ENCODE results near the gene EHMT1. TPM values are rescaled to one million over a fixed set of nuclear protein-coding genes. Genes with fewer than 3 reads are reported as not detected.

Gene EHMT1
- total and polyA plus RNA-seq, 2 of the 8 experiments (the other 6 are each of a cell fraction or from before 2014, with no cell fraction given), result 95.7 to 163 TPM

DNA sequence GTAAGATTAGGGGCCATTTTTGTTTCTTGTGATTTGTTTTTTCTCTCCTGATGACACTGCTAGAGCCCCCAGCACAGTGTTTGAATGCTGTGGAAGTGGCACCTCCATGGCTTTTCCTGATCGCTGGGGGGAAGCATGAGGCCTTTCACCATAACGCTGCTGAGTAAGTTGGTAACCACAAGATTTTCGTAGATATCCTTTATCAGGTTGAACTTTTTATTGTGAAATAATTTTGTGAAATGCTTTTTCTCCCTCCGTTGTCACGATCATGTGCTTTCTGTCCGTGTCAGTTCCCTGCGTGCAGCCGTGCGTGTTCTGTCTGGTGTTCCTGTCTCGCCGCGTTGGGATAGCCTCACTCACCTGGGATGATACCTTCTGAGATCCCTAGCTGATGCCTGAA is 59.4 kb downstream of the EHMT1 start:
- WGBS, 2 experiments (ENCODE audit: extremely low coverage in 1 of 2, insufficient coverage in 1 of 2, insufficient read length in 1 of 2, insufficient replicate concordance in 2 of 2, low coverage in 1 of 2, low lambda C conversion rate in 2 of 2, missing lambda C conversion rate in 1 of 2), result 91% methylated on average over 12 of the region's 12 CpGs; no CpG with 5 or more reads in 1 of the 2 experiments
- Histone ChIP-seq H4K20me1 (replicated peaks in 1 of 2; ENCODE audit: control insufficient read depth in 1 of 2, insufficient read depth in 2 of 2, low read length in 2 of 2) (peaks cover 4 to 9% of the 10 kb centered on the region in 2 experiments), H3K23me2 (ENCODE audit: low read depth, low read length) (no peaks in the 10 kb centered on the region)

More for the DNA sequence above, 59.4 kb downstream of the EHMT1 start:
- Histone ChIP-seq H4K5ac (ENCODE audit: insufficient read length, low read depth, low read length) (peak overlapping the region; percentile 8), H2BK15ac (ENCODE audit: low read length) (0 out of 2 replicates have a peak overlapping the region, but pooled peaks have one; percentile 81), H2AFZ (ENCODE audit: low read length) (no peak overlapping the region), H3K23ac (ENCODE audit: insufficient read length) (no peak overlapping the region), H3K56ac (replicated peaks; ENCODE audit: insufficient read length, low read depth, low read length) (no peak overlapping the region), H3K9ac (replicated peaks in 1 of 4; ENCODE audit: extremely low read depth in 1 of 4, low read depth in 3 of 4, low read length in 3 of 4) (no peak overlapping the region), H3K36me3 (ENCODE audit: control insufficient read depth in 2 of 4, insufficient read depth in 4 of 4, low read length in 3 of 4) (peaks cover 0 to 6% (median 0%) of the 10 kb centered on the region in 4 experiments; a peak in 1 of 8 replicates), H3K27ac (ENCODE audit: low read depth, low read length) (no peak overlapping the region; the same call in 1 of the 2 replicates), H3K4me3 (ENCODE audit: extremely low read depth in 1 of 4, insufficient read depth in 2 of 4, low read depth in 3 of 4, low read length in 4 of 4) (no peak overlapping the region), H2BK20ac (ENCODE audit: low read length) (peak overlapping the region; percentile 98; the same call in 1 of the 2 replicates), H2BK120ac (replicated peaks; ENCODE audit: low read depth, low read length) (peak overlapping the region; percentile 7), H3K4ac (replicated peaks; ENCODE audit: insufficient read length, low read depth, low read length) (no peak overlapping the region), H3K18ac (ENCODE audit: extremely low read depth, low read length) (peak overlapping the region; percentile 78), H3K9me3 (ENCODE audit: insufficient read depth in 2 of 2, low read depth in 1 of 2, low read length in 1 of 2) (no peaks in the 10 kb centered on the region), H4K91ac (replicated peaks; ENCODE audit: insufficient read length, low read length) (no peak overlapping the region), H2BK5ac (ENCODE audit: low read depth, low read length) (peak overlapping the region; percentile 86; the same call in 1 of the 2 replicates), H3K27me3 (replicated peaks in 1 of 4; ENCODE audit: control insufficient read depth in 3 of 4, extremely low read depth in 1 of 4, insufficient read depth in 3 of 4, low read length in 3 of 4) (no peaks in the 10 kb centered on the region), H2AK5ac (ENCODE audit: low read depth, low read length) (peak overlapping the region; percentile 96), H2BK12ac (ENCODE audit: low read depth, low read length) (peak overlapping the region; percentile 99), H3K4me2 (ENCODE audit: insufficient read depth in 1 of 2, low read depth in 2 of 2, low read length in 2 of 2) (no peak overlapping the region; a peak in 1 of 4 replicates), H4K8ac (ENCODE audit: extremely low read depth, insufficient read depth, low read length) (no peak overlapping the region), H3K14ac (ENCODE audit: insufficient read length) (no peak overlapping the region), H3K79me1 (ENCODE audit: low read depth, low read length) (peaks cover 8% of the 10 kb centered on the region), H3K79me2 (ENCODE audit: control insufficient read depth in 1 of 2, insufficient read depth in 2 of 2, low read length in 2 of 2) (peaks cover 19 to 71% of the 10 kb centered on the region in 2 experiments), H3K4me1 (replicated peaks in 1 of 4; ENCODE audit: control insufficient read depth in 3 of 4, insufficient read depth in 4 of 4, low read length in 3 of 4) (peaks cover 26 to 53% (median 42%) of the 10 kb centered on the region in 4 experiments)
- TF ChIP-seq, protein P1, sequence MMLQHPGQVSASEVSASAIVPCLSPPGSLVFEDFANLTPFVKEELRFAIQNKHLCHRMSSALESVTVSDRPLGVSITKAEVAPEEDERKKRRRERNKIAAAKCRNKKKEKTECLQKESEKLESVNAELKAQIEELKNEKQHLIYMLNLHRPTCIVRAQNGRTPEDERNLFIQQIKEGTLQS (IDR thresholded peaks at IDR 0.05; ENCODE audit: insufficient read depth, low read depth, low read length), result no peak
- TF ChIP-seq SIN3A (conservative IDR thresholded peaks at IDR 0.05 in 1 of 2, IDR thresholded peaks at IDR 0.05 in 1 of 2; ENCODE audit: low read depth in 1 of 2, low read length in 2 of 2) (no peak), TAF1 (IDR thresholded peaks at IDR 0.05; ENCODE audit: low read depth, low read length) (no peak), NANOG (IDR thresholded peaks at IDR 0.05; ENCODE audit: insufficient read depth, low read depth, low read length, poor library complexity, severe bottlenecking) (no peak), KDM5A (IDR thresholded peaks at IDR 0.05; ENCODE audit: low read length) (no peak), SP2 (IDR thresholded peaks at IDR 0.05; ENCODE audit: low read length) (no peak), NRF1 (IDR thresholded peaks at IDR 0.05; ENCODE audit: low read depth, low read length) (no peak), SP4 (IDR thresholded peaks at IDR 0.05; ENCODE audit: low read length) (no peak), KDM1A (IDR thresholded peaks at IDR 0.05; ENCODE audit: borderline replicate concordance, low read length) (no peak), SRF (IDR thresholded peaks at IDR 0.05; ENCODE audit: low read depth, low read length) (no peak)
- TF ChIP-seq, protein P2, sequence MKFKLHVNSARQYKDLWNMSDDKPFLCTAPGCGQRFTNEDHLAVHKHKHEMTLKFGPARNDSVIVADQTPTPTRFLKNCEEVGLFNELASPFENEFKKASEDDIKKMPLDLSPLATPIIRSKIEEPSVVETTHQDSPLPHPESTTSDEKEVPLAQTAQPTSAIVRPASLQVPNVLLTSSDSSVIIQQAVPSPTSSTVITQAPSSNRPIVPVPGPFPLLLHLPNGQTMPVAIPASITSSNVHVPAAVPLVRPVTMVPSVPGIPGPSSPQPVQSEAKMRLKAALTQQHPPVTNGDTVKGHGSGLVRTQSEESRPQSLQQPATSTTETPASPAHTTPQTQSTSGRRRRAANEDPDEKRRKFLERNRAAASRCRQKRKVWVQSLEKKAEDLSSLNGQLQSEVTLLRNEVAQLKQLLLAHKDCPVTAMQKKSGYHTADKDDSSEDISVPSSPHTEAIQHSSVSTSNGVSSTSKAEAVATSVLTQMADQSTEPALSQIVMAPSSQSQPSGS (IDR thresholded peaks at IDR 0.05; ENCODE audit: low read length), result no peak
- FAIRE-seq, result no peak
- POLR2A ChIA-PET (ENCODE audit: partially characterized antibody), result interaction anchor here (1.2 to 3.0 kb wide), 3 partner anchors 9 to 59 kb away, joined by 4 to 26 read pairs (median 5); partner anchors contain the start of gene EHMT1
- CTCF ChIA-PET (ENCODE audit: partially characterized antibody), result interaction anchor here (0.7 to 1.9 kb wide), 5 partner anchors 8 to 93 kb away, joined by 3 to 4 read pairs (median 4); no protein-coding TSS in a partner anchor
- no peak for DNase-seq (ENCODE audit: low read depth in 1 of 2, low spot score in 2 of 2)

Data from H1 (cell line).